HEK293 (cell line): Measurements from ENCODE around the gene EFHD1.

Source experiments
- YY2 ChIP-seq: fragments of 450-650 bp; formaldehyde crosslinking; IDR thresholded peaks from 2 replicates; pipeline ENCODE4 v1.5.1; 2016; ENCODE audit warnings: missing biosample characterization, missing genetic modification characterization
- ZBTB21 ChIP-seq: fragments of 450-650 bp; formaldehyde crosslinking; IDR thresholded peaks from 2 replicates; pipeline ENCODE4 v1.5.1; 2017; ENCODE audit warnings: missing biosample characterization, missing genetic modification characterization
- ZNF292 ChIP-seq: fragments of 450-650 bp; formaldehyde crosslinking; IDR thresholded peaks from 2 replicates; pipeline ENCODE4 v1.5.1; 2016; ENCODE audit warnings: low read depth, missing biosample characterization, missing genetic modification characterization, borderline replicate concordance
- ZNF600 ChIP-seq: fragments of 450-650 bp; formaldehyde crosslinking; IDR thresholded peaks from 2 replicates; pipeline ENCODE4 v1.5.1; 2016; ENCODE audit warnings: missing biosample characterization, missing genetic modification characterization

DNA sequence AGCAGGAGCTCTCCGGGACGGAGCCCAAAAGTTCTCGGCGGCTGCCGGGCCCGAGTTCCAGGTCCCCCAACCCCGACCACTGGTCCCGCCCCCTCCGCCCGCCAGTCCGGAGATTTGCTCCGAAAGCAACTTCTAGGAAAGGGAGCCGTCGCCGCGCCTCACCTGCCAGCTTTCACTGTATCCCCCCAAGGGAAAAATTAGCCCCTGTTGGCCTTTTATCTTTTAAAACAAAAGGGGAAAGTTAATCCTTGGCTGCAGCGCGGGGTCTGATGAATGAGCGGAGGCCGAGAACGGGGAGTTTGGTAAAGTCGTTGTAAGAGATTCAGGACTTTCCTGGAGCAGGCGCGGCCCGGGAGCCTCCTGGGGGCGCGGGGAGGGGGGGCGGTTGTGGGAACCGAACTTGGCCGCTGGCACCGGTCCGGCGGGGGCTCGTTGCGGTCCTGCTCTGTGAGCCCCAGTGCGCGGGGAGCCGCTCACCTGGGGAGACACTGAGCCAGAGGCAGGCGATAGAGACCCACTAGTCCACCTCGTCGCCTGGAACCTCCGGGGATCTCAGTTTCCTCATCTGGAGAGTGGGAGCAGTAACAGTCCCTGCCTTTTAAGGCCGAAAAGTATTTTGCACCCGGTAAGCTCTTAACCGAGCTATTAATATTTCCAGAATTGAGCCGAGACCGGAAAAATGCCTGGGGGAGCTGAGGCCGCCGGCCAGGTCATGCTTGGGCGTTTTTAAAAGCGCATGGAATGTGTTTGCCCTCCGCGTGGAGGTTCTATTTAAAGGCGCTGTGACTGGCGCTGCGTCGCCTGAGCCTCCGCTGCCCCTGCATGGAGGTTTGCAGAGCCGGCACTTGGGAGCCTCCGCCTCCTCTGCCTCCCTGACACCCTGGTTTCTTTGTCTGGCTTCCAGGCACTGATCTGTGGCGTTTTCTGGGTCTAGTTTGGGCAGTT is 1.1 kb downstream of the EFHD1 start:
- TF ChIP-seq ZNF600 (tag by site-specific recombination), result no peak
- no peak for TF ChIP-seq YY2
- TF ChIP-seq ZNF292 (tag by site-specific recombination), result no peak
- no peak for TF ChIP-seq ZBTB21
